ENCODE data around the gene PDCD4.
"Not testable (repeated sequence)": the region's sequence is repeated elsewhere in the genome, so short reads cannot be mapped to it uniquely, and the experiment has no call there.

The PDCD4 gene

GRCh38 chr10:110861930-110862649 lies 9.6 kb upstream of the PDCD4 start:
- DNase-seq = no peak

GRCh38 chr10:110862961-110863360 lies 8.8 kb upstream of the PDCD4 start:
- DNase-seq = no peak

GRCh38 chr10:110863361-110863760 lies 8.4 kb upstream of the PDCD4 start:
- DNase-seq = no peak

- DNase-seq = no peak
These were observed 7.8 kb upstream of the PDCD4 start for GRCh38 chr10:110863956-110864355.

GRCh38 chr10:110864662-110865140 lies 7.0 kb upstream of the PDCD4 start:
- peak; percentile 33 for DNase-seq

- no peak for DNase-seq
These were observed 6.4 kb upstream of the PDCD4 start for GRCh38 chr10:110865186-110865808.

GRCh38 chr10:110865809-110866482 lies 5.8 kb upstream of the PDCD4 start:
- DNase-seq = no peak

GRCh38 chr10:110867011-110867806 lies 4.5 kb upstream of the PDCD4 start:
- DNase-seq = not testable (repeated sequence)

GRCh38 chr10:110867807-110868465 lies 3.8 kb upstream of the PDCD4 start:
- no peak for DNase-seq

- DNase-seq = no peak
These were observed 2.7 kb upstream of the PDCD4 start for GRCh38 chr10:110868981-110869380.

GRCh38 chr10:110870823-110871297 lies 868 bp upstream of the PDCD4 start:
- no peak for DNase-seq

- DNase-seq = peak; percentile 83
These were observed 636 bp downstream of the PDCD4 start for GRCh38 chr10:110872145-110872983.

- DNase-seq = no peak
These were observed 1.5 kb downstream of the PDCD4 start for GRCh38 chr10:110872984-110873923.

GRCh38 chr10:110873951-110874350 lies 2.2 kb downstream of the PDCD4 start:
- no peak for DNase-seq

- peak; percentile 6 for DNase-seq
These were observed 4.3 kb downstream of the PDCD4 start for GRCh38 chr10:110876000-110876399.

GRCh38 chr10:110876788-110877187 lies 5.1 kb downstream of the PDCD4 start:
- DNase-seq = no peak

- no peak for DNase-seq
These were observed 8.3 kb downstream of the PDCD4 start for GRCh38 chr10:110880012-110880411.

GRCh38 chr10:110881247-110881646 lies 9.5 kb downstream of the PDCD4 start:
- DNase-seq = no peak

- no peak for DNase-seq
These were observed 10.2 kb downstream of the PDCD4 start for GRCh38 chr10:110881905-110882304.

GRCh38 chr10:110883924-110884323 lies 12.2 kb downstream of the PDCD4 start:
- no peak for DNase-seq

Measured in NCI-H2171 treated with DMSO at 0.1 percent for 48 hours (cell line).